ENCODE data around the gene TAPT1.

Gene TAPT1

GRCh38 chr4:16116493-16116990 is 109.7 kb downstream of the TAPT1 start:
- peaks cover 0 to 20% of the 10 kb centered on the region in 2 experiments for H3K4me1 ChIP-seq (ENCODE audit: control insufficient read depth in 1 of 2, insufficient read depth in 1 of 2, low read depth in 1 of 2, low read length in 1 of 2)
- no peaks in the 10 kb centered on the region for H3K9me3 ChIP-seq
- H3K27ac ChIP-seq, result no peak overlapping the region
- no peak overlapping the region for H3K4me3 ChIP-seq (ENCODE audit: low read depth in 1 of 2, low read length in 1 of 2)
- TF ChIP-seq CTCF (IDR thresholded peaks at IDR 0.05), result no peak
- no peaks in the 10 kb centered on the region for H3K36me3 ChIP-seq
- H3K27me3 ChIP-seq, result no peaks in the 10 kb centered on the region

GRCh38 chr4:16116019-16116418 is 110.3 kb downstream of the TAPT1 start:
- no peaks in the 10 kb centered on the region for H3K9me3 ChIP-seq
- TF ChIP-seq CTCF (IDR thresholded peaks at IDR 0.05), result no peak
- peaks cover 0 to 15% of the 10 kb centered on the region in 2 experiments for H3K4me1 ChIP-seq (ENCODE audit: control insufficient read depth in 1 of 2, insufficient read depth in 1 of 2, low read depth in 1 of 2, low read length in 1 of 2)
- H3K4me3 ChIP-seq (ENCODE audit: low read depth in 1 of 2, low read length in 1 of 2), result no peak overlapping the region
- H3K36me3 ChIP-seq, result no peaks in the 10 kb centered on the region
- no peak overlapping the region for H3K27ac ChIP-seq
- H3K27me3 ChIP-seq, result no peaks in the 10 kb centered on the region

DNA sequence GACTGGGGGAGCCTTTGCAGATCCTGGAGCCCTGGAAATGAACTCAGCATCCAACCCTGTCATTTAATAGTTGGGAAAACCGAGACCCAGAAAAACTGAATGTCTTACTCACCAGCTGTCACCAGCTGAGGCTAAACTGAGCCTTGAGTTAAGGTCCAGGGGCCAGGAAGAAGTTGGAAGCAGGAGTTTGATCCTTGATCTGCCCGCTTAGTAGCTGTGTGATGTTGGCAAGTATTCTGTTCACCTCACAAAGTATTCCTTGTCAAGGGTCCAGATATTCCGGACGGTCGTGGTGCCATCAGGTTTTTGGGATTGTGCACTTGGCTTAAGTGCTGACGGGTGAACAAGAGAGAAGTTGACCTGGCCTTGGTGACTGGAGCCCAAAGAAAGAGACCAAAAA is 111.7 kb downstream of the TAPT1 start:
- Histone ChIP-seq H3K4me3 (ENCODE audit: low read depth in 1 of 2, low read length in 1 of 2) (no peak overlapping the region), H3K4me1 (ENCODE audit: control insufficient read depth in 1 of 2, insufficient read depth in 1 of 2, low read depth in 1 of 2, low read length in 1 of 2) (peaks cover 0 to 13% of the 10 kb centered on the region in 2 experiments), H3K27ac (no peak overlapping the region), H3K36me3 (no peaks in the 10 kb centered on the region), H3K9me3 (no peaks in the 10 kb centered on the region), H3K27me3 (no peaks in the 10 kb centered on the region)
- no peak for TF ChIP-seq CTCF (IDR thresholded peaks at IDR 0.05)

GRCh38 chr4:16113741-16114140 is 112.5 kb downstream of the TAPT1 start:
- H3K4me1 ChIP-seq (ENCODE audit: control insufficient read depth in 1 of 2, insufficient read depth in 1 of 2, low read depth in 1 of 2, low read length in 1 of 2), result peaks cover 0 to 13% of the 10 kb centered on the region in 2 experiments
- H3K36me3 ChIP-seq, result no peaks in the 10 kb centered on the region
- no peaks in the 10 kb centered on the region for H3K27me3 ChIP-seq
- no peak for TF ChIP-seq CTCF (IDR thresholded peaks at IDR 0.05)
- H3K27ac ChIP-seq, result no peak overlapping the region
- no peak overlapping the region for H3K4me3 ChIP-seq (ENCODE audit: low read depth in 1 of 2, low read length in 1 of 2)
- H3K9me3 ChIP-seq, result no peaks in the 10 kb centered on the region

DNA sequence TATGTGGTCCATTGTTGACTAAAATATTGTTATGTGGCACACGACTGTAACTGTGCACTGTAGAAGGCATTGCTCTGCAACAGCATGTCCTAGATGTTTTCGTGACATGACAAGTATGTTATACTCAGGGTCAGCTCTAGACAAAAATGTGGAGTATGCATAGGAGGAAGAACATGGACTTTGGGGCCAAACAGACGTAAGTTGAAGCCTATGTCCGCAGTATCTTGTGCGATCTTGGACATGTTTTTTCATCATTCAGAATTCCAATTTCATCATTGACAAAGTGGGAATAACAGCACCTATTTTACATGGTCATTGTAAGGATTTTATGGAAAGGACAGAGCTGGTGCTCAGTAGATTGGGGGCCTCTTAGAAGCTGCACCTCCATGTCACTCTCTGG is 114.7 kb downstream of the TAPT1 start:
- peaks cover 0 to 11% of the 10 kb centered on the region in 2 experiments for H3K4me1 ChIP-seq (ENCODE audit: control insufficient read depth in 1 of 2, insufficient read depth in 1 of 2, low read depth in 1 of 2, low read length in 1 of 2)

More for the DNA sequence above, 114.7 kb downstream of the TAPT1 start:
- Histone ChIP-seq H3K27ac (no peak overlapping the region), H3K4me3 (ENCODE audit: low read depth in 1 of 2, low read length in 1 of 2) (no peak overlapping the region), H3K36me3 (no peaks in the 10 kb centered on the region), H3K27me3 (no peaks in the 10 kb centered on the region), H3K9me3 (no peaks in the 10 kb centered on the region)
- TF ChIP-seq CTCF (IDR thresholded peaks at IDR 0.05), result no peak
